H1 (cell line): ENCODE data around the gene NIT2. TPM values are rescaled to one million over a fixed set of nuclear protein-coding genes. Genes with fewer than 3 reads are reported as not detected.

Source experiments
- BRCA1 ChIP-seq: IDR thresholded peaks from 2 replicates; pipeline ENCODE4 v1.6.1; 2012; ENCODE audit warnings: low read depth, low read length, improper control_type of control experiment
- GABPA ChIP-seq: IDR thresholded peaks from 2 replicates; pipeline ENCODE4 v1.6.1; 2011; ENCODE audit warnings: mild to moderate bottlenecking, low read length, moderate library complexity, borderline replicate concordance; ENCODE audit not compliant: insufficient read depth
- SIX5 ChIP-seq: IDR thresholded peaks from 2 replicates; pipeline ENCODE4 v1.6.1; 2011; ENCODE audit warnings: mild to moderate bottlenecking, low read depth, low read length
- polyA plus RNA-seq, 7 experiments: library from polyadenylated mRNA; depleted of rRNA in 3 of 7; stranded (reverse) in 5 of 7; unstranded in 2 of 7; fragments of >200 nt in 5 of 7; fragments of 200-250 nt in 2 of 7; gene quantifications; 1 replicate in 5 of 7; 2 replicates in 1 of 7; 4 replicates in 1 of 7; pipeline versions ENCODE4 v1.2.1 to v1.2.3, GENCODE V29; 2011 to 2013; ENCODE audit warnings: missing spikeins in 2 of 7, mixed read lengths in 2 of 7
- total RNA-seq: library from RNA; stranded (reverse); fragmentation: NEBNext Ultra II Directional; extraction: Animal tissue kit (Norgen Biotek cat#: 25700); gene quantifications from 2 replicates; pipeline ENCODE4 v1.2.1, GENCODE V29; 2021
- TF ChIP-seq, protein P1 (sequence below): fragments of 300-600 bp; sonication (generic); IDR thresholded peaks from 2 replicates; pipeline ENCODE4 v1.7.1; 2012; ENCODE audit warnings: low read length, moderate library complexity, mild to moderate bottlenecking, inconsistent platforms; ENCODE audit not compliant: insufficient replicate concordance
- TF ChIP-seq, protein P2 (sequence below): IDR thresholded peaks from 2 replicates; pipeline ENCODE4 v1.6.1; 2012; ENCODE audit warnings: low read length, inconsistent platforms

The NIT2 gene
- total and polyA plus RNA-seq, 2 of the 8 experiments (the other 6 are each of a cell fraction or from before 2014, with no cell fraction given), result 15.2 to 25.3 TPM

DNA sequence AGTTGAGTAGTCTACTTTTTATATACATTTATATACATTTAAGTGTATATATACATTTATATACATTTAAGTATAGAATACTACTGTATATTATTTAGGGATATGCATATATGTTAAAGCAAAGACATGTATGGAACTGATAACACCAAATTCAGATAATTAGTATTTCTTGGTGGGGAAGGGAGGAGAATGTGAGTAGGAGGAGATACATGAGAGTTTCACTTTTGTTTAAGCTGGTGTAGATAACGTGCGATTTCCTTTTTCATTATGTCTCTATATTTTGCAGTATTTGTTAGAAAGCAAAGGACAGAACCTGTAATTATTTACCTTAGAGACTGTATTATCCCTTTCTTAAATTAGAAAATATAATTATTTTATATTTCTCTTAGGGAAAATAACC lies 16.6 kb upstream of the NIT2 start (continued):
- TF ChIP-seq, protein P1, sequence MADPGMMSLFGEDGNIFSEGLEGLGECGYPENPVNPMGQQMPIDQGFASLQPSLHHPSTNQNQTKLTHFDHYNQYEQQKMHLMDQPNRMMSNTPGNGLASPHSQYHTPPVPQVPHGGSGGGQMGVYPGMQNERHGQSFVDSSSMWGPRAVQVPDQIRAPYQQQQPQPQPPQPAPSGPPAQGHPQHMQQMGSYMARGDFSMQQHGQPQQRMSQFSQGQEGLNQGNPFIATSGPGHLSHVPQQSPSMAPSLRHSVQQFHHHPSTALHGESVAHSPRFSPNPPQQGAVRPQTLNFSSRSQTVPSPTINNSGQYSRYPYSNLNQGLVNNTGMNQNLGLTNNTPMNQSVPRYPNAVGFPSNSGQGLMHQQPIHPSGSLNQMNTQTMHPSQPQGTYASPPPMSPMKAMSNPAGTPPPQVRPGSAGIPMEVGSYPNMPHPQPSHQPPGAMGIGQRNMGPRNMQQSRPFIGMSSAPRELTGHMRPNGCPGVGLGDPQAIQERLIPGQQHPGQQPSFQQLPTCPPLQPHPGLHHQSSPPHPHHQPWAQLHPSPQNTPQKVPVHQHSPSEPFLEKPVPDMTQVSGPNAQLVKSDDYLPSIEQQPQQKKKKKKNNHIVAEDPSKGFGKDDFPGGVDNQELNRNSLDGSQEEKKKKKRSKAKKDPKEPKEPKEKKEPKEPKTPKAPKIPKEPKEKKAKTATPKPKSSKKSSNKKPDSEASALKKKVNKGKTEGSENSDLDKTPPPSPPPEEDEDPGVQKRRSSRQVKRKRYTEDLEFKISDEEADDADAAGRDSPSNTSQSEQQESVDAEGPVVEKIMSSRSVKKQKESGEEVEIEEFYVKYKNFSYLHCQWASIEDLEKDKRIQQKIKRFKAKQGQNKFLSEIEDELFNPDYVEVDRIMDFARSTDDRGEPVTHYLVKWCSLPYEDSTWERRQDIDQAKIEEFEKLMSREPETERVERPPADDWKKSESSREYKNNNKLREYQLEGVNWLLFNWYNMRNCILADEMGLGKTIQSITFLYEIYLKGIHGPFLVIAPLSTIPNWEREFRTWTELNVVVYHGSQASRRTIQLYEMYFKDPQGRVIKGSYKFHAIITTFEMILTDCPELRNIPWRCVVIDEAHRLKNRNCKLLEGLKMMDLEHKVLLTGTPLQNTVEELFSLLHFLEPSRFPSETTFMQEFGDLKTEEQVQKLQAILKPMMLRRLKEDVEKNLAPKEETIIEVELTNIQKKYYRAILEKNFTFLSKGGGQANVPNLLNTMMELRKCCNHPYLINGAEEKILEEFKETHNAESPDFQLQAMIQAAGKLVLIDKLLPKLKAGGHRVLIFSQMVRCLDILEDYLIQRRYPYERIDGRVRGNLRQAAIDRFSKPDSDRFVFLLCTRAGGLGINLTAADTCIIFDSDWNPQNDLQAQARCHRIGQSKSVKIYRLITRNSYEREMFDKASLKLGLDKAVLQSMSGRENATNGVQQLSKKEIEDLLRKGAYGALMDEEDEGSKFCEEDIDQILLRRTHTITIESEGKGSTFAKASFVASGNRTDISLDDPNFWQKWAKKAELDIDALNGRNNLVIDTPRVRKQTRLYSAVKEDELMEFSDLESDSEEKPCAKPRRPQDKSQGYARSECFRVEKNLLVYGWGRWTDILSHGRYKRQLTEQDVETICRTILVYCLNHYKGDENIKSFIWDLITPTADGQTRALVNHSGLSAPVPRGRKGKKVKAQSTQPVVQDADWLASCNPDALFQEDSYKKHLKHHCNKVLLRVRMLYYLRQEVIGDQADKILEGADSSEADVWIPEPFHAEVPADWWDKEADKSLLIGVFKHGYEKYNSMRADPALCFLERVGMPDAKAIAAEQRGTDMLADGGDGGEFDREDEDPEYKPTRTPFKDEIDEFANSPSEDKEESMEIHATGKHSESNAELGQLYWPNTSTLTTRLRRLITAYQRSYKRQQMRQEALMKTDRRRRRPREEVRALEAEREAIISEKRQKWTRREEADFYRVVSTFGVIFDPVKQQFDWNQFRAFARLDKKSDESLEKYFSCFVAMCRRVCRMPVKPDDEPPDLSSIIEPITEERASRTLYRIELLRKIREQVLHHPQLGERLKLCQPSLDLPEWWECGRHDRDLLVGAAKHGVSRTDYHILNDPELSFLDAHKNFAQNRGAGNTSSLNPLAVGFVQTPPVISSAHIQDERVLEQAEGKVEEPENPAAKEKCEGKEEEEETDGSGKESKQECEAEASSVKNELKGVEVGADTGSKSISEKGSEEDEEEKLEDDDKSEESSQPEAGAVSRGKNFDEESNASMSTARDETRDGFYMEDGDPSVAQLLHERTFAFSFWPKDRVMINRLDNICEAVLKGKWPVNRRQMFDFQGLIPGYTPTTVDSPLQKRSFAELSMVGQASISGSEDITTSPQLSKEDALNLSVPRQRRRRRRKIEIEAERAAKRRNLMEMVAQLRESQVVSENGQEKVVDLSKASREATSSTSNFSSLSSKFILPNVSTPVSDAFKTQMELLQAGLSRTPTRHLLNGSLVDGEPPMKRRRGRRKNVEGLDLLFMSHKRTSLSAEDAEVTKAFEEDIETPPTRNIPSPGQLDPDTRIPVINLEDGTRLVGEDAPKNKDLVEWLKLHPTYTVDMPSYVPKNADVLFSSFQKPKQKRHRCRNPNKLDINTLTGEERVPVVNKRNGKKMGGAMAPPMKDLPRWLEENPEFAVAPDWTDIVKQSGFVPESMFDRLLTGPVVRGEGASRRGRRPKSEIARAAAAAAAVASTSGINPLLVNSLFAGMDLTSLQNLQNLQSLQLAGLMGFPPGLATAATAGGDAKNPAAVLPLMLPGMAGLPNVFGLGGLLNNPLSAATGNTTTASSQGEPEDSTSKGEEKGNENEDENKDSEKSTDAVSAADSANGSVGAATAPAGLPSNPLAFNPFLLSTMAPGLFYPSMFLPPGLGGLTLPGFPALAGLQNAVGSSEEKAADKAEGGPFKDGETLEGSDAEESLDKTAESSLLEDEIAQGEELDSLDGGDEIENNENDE, result no peak
- TF ChIP-seq BRCA1 (no peak), SIX5 (no peak), GABPA (no peak)
- TF ChIP-seq, protein P2, sequence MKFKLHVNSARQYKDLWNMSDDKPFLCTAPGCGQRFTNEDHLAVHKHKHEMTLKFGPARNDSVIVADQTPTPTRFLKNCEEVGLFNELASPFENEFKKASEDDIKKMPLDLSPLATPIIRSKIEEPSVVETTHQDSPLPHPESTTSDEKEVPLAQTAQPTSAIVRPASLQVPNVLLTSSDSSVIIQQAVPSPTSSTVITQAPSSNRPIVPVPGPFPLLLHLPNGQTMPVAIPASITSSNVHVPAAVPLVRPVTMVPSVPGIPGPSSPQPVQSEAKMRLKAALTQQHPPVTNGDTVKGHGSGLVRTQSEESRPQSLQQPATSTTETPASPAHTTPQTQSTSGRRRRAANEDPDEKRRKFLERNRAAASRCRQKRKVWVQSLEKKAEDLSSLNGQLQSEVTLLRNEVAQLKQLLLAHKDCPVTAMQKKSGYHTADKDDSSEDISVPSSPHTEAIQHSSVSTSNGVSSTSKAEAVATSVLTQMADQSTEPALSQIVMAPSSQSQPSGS, result no peak
